Measurements from ENCODE around the gene TRAF6.
"Not testable (repeated sequence)": the region's sequence is repeated elsewhere in the genome, so short reads cannot be mapped to it uniquely, and the experiment has no call there.

DNA sequence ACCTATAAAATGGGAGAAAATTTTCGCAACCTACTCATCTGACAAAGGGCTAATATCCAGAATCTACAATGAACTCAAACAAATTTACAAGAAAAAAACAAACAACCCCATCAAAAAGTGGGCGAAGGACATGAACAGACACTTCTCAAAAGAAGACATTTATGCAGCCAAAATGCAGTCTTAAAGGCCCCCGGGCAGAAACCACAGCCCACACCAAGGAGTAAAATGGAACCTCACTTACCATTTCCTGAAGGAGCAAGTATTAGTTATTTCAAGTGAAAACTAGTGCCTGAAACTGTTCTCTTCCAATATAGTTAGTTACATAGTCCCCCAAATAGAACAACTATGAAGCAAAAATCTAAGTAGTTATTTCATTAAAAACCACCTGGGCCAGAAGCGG, 27.0 kb downstream of the TRAF6 start:
- not testable (repeated sequence) for TF ChIP-seq GATA2 (CRISPR knock-in tag; IDR thresholded peaks at IDR 0.05); POLR2AphosphoS5 (IDR thresholded peaks at IDR 0.05; ENCODE audit: low read depth, low read length); JUND (IDR thresholded peaks at IDR 0.05); SMC3 (IDR thresholded peaks at IDR 0.05; ENCODE audit: low read depth, low read length); GABPA (IDR thresholded peaks at IDR 0.05; ENCODE audit: low read depth); EZH2phosphoT487 (IDR thresholded peaks at IDR 0.05; ENCODE audit: borderline replicate concordance, low read depth); TCF12 (IDR thresholded peaks at IDR 0.05); RCOR1 (IDR thresholded peaks at IDR 0.05; ENCODE audit: low read length); RFX5 (IDR thresholded peaks at IDR 0.05; ENCODE audit: low read length); YY1 (IDR thresholded peaks at IDR 0.05; ENCODE audit: low read depth); TAF1 (IDR thresholded peaks at IDR 0.05; ENCODE audit: borderline replicate concordance, low read depth, low read length); RAD21 (IDR thresholded peaks at IDR 0.05; ENCODE audit: low read length)
- TF ChIP-seq, protein P1, sequence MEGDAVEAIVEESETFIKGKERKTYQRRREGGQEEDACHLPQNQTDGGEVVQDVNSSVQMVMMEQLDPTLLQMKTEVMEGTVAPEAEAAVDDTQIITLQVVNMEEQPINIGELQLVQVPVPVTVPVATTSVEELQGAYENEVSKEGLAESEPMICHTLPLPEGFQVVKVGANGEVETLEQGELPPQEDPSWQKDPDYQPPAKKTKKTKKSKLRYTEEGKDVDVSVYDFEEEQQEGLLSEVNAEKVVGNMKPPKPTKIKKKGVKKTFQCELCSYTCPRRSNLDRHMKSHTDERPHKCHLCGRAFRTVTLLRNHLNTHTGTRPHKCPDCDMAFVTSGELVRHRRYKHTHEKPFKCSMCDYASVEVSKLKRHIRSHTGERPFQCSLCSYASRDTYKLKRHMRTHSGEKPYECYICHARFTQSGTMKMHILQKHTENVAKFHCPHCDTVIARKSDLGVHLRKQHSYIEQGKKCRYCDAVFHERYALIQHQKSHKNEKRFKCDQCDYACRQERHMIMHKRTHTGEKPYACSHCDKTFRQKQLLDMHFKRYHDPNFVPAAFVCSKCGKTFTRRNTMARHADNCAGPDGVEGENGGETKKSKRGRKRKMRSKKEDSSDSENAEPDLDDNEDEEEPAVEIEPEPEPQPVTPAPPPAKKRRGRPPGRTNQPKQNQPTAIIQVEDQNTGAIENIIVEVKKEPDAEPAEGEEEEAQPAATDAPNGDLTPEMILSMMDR (IDR thresholded peaks at IDR 0.05) = not testable (repeated sequence)
- TF ChIP-seq, protein P2, sequence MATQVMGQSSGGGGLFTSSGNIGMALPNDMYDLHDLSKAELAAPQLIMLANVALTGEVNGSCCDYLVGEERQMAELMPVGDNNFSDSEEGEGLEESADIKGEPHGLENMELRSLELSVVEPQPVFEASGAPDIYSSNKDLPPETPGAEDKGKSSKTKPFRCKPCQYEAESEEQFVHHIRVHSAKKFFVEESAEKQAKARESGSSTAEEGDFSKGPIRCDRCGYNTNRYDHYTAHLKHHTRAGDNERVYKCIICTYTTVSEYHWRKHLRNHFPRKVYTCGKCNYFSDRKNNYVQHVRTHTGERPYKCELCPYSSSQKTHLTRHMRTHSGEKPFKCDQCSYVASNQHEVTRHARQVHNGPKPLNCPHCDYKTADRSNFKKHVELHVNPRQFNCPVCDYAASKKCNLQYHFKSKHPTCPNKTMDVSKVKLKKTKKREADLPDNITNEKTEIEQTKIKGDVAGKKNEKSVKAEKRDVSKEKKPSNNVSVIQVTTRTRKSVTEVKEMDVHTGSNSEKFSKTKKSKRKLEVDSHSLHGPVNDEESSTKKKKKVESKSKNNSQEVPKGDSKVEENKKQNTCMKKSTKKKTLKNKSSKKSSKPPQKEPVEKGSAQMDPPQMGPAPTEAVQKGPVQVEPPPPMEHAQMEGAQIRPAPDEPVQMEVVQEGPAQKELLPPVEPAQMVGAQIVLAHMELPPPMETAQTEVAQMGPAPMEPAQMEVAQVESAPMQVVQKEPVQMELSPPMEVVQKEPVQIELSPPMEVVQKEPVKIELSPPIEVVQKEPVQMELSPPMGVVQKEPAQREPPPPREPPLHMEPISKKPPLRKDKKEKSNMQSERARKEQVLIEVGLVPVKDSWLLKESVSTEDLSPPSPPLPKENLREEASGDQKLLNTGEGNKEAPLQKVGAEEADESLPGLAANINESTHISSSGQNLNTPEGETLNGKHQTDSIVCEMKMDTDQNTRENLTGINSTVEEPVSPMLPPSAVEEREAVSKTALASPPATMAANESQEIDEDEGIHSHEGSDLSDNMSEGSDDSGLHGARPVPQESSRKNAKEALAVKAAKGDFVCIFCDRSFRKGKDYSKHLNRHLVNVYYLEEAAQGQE (IDR thresholded peaks at IDR 0.05; ENCODE audit: low read depth, low read length) = not testable (repeated sequence)

All from SK-N-SH (cell line).